ENCODE measurements around the gene HELB.

The HELB gene

GRCh38 chr12:66361703-66362102 is 59.4 kb downstream of the HELB start:
- Mint-ChIP-seq H3K36me3 (ENCODE audit: low read depth) (peaks cover 2% of the 10 kb centered on the region), H3K4me1 (no peaks in the 10 kb centered on the region), H3K9me3 (no peaks in the 10 kb centered on the region), H3K4me3 (no peak overlapping the region), H3K27me3 (no peaks in the 10 kb centered on the region), H3K27ac (no peak overlapping the region)
- DNase-seq, result no peak
- no peak for ATAC-seq

- Mint-ChIP-seq H3K36me3 (ENCODE audit: low read depth) (peaks cover 4% of the 10 kb centered on the region), H3K27me3 (no peaks in the 10 kb centered on the region), H3K4me1 (no peaks in the 10 kb centered on the region), H3K27ac (no peak overlapping the region), H3K4me3 (no peak overlapping the region), H3K9me3 (no peaks in the 10 kb centered on the region)
- ATAC-seq (no peak), DNase-seq (no peak)
Measured at GRCh38 chr12:66365718-66366490, 63.6 kb downstream of the HELB start.

- no peaks in the 10 kb centered on the region for H3K4me1 Mint-ChIP-seq
- ATAC-seq (no peak), DNase-seq (no peak)
- no peak overlapping the region for H3K4me3 Mint-ChIP-seq
- no peaks in the 10 kb centered on the region for H3K27me3 Mint-ChIP-seq
- no peaks in the 10 kb centered on the region for H3K9me3 Mint-ChIP-seq
- no peak overlapping the region for H3K27ac Mint-ChIP-seq
- H3K36me3 Mint-ChIP-seq (ENCODE audit: low read depth), result peaks cover 4% of the 10 kb centered on the region
Measured at GRCh38 chr12:66367015-66367667, 64.8 kb downstream of the HELB start.

GRCh38 chr12:66371982-66372381 is 69.7 kb downstream of the HELB start:
- Mint-ChIP-seq H3K4me1 (no peaks in the 10 kb centered on the region), H3K36me3 (ENCODE audit: low read depth) (peaks cover 4% of the 10 kb centered on the region), H3K4me3 (no peak overlapping the region), H3K27me3 (no peaks in the 10 kb centered on the region), H3K9me3 (no peaks in the 10 kb centered on the region), H3K27ac (no peak overlapping the region)
- no peak for DNase-seq
- no peak for ATAC-seq

- Mint-ChIP-seq H3K4me3 (no peak overlapping the region), H3K27ac (no peak overlapping the region), H3K9me3 (no peaks in the 10 kb centered on the region), H3K27me3 (no peaks in the 10 kb centered on the region), H3K36me3 (ENCODE audit: low read depth) (peaks cover 4% of the 10 kb centered on the region), H3K4me1 (no peaks in the 10 kb centered on the region)
- no peak for ATAC-seq
- DNase-seq, result no peak
Measured at GRCh38 chr12:66375560-66375959, 73.3 kb downstream of the HELB start.

- Mint-ChIP-seq H3K4me3 (no peak overlapping the region), H3K36me3 (ENCODE audit: low read depth) (peaks cover 3% of the 10 kb centered on the region), H3K27ac (no peak overlapping the region), H3K9me3 (no peaks in the 10 kb centered on the region), H3K4me1 (no peaks in the 10 kb centered on the region), H3K27me3 (no peaks in the 10 kb centered on the region)
- DNase-seq, result no peak
- no peak for ATAC-seq
Measured at GRCh38 chr12:66379616-66380015, 77.3 kb downstream of the HELB start.

- Mint-ChIP-seq H3K4me3 (no peak overlapping the region), H3K27me3 (no peaks in the 10 kb centered on the region), H3K36me3 (ENCODE audit: low read depth) (peaks cover 3% of the 10 kb centered on the region), H3K9me3 (no peaks in the 10 kb centered on the region), H3K4me1 (no peaks in the 10 kb centered on the region), H3K27ac (no peak overlapping the region)
- no peak for DNase-seq
- ATAC-seq, result no peak
Measured at GRCh38 chr12:66380769-66381535, 78.7 kb downstream of the HELB start.

- H3K27ac Mint-ChIP-seq, result no peak overlapping the region
- peaks cover 3% of the 10 kb centered on the region for H3K36me3 Mint-ChIP-seq (ENCODE audit: low read depth)
- no peaks in the 10 kb centered on the region for H3K27me3 Mint-ChIP-seq
- no peak for DNase-seq
- H3K9me3 Mint-ChIP-seq, result peaks cover 3% of the 10 kb centered on the region
- H3K4me1 Mint-ChIP-seq, result no peaks in the 10 kb centered on the region
- ATAC-seq, result no peak
- H3K4me3 Mint-ChIP-seq, result no peak overlapping the region
Measured at GRCh38 chr12:66387117-66387516, 84.8 kb downstream of the HELB start.

All from activated naive CD8-positive, alpha-beta T cell treated with anti-CD3 and anti-CD28 coated beads, Interleukin-2, amount 50 U/mL, for 24 hours (primary cell).